Stimulated activated CD4-positive, alpha-beta T cell treated with anti-CD3 and anti-CD28 coated beads, TNF-alpha, amount 100 ng/mL, for 24 hours (primary cell): Measurements from ENCODE around the gene APPL2.

Experiments used
- DNase-seq, 3 experiments: peaks; one replicate each; pipeline ENCODE4 v3.0.0-alpha.2; 2020; ENCODE audit warnings: low read depth in 3 of 3

The APPL2 gene

GRCh38 chr12:105235732-105236476 lies at the start of gene APPL2:
TSS of gene APPL2 (minus strand) at chr12:105236174. CDS start at chr12:105236012, 162 bp downstream.
- DNase-seq = peak; percentile 65 to 80 (median 69)

DNA sequence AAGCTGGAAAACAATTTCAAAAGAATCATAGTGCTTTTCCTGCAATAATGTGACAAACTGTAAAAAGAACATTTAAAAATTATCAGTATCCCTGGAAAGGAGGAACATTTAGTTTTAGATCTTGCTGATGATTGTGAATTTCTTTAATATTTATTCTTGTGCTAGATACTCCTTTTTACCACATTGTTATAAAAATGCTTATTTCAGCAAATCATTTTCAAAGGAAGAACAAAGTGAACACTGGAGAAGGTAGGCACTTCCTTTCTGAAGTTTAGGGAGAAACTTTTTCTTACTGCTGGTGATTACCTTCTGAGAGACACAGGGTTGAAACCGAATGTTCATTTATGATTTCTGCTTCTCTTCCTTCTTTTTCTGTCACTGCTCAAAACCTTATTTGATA lies 49.4 kb upstream of the APPL2 start:
- DNase-seq = no peak

DNA sequence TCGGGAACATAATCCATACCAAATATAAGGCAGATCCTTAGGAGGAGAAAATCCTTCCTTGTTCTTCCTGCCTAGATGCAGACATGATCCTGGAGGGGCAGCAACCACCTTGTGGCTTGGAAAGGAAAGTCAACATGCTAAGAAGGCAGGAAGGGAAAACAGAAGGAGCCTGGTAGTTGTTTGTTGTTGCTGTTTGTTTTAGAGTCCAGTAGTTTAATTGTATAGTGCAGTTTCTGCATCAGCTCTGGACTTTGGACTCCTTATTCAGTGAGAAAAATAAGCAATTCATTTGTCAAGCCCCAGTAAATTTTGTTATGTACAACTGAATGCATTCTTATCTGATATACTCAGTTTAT lies 45.7 kb upstream of the APPL2 start:
- no peak for DNase-seq

DNA sequence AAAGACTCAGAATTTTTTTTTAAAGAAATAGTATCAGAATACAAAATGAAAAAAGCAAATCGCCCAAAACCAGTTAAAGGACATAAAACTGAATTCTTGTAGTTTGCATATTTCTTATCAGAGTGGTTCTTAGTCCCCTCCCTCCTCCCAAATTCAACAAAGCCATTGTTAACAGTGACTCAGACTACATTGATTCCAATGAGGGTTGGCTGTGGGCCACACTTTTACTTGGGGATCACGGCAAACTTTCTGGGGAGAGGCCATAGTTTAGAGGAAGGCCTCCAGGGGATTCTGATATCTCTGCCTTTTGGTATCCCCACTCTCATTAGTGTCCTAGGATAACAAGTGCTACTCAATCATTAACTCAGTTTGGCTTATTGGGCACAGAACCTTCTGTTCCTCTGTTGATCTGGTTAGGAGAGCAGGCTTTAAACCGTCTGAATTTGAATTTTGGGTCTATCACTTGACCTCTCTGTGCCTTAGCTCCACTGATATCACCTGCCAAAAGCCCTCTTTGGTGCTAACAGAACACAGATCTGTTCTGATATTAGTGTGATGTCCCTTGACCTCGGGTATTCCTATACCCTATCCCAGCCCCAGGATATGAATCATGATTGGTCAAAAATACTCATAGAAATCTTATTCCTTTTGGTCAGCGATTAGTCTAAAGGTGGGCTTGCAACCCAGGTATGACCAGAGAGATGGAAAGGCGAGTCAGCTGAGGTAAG lies 45.2 kb upstream of the APPL2 start:
- no peak for DNase-seq

- DNase-seq = peak in 1 of 3 experiments; percentile 22
These were observed 43.6 kb upstream of the APPL2 start for GRCh38 chr12:105279460-105280056.

DNA sequence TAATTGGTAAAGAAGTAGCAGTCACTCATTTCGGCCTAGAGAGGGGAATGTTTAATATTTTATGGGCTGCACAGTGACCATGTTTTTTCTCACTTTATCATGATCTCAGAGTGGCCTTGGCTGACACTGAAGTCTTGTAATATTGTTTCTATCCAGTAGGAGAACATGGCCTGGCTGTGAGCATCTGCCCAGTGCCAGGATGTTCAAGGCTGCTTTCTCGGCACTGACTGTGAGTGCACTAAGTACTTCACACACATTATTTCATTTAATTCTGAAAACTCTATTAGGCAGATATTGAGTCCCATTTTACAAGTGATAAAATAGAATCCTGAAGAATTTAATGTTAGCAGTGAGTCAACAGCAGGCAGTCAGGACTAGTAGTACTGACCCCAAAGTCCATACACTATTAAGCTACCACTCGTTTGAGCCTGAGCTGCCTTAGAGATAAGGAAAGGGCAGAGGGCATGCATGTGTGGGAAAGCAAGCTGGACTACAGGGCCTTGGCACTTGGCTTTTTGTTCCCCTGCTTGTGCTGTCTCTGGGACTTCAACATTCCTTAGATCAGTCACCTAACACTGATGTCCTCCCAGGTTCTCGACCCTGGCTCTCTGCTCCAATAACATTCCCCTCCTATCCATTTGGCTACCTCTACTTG lies 42.2 kb upstream of the APPL2 start:
- no peak for DNase-seq

DNA sequence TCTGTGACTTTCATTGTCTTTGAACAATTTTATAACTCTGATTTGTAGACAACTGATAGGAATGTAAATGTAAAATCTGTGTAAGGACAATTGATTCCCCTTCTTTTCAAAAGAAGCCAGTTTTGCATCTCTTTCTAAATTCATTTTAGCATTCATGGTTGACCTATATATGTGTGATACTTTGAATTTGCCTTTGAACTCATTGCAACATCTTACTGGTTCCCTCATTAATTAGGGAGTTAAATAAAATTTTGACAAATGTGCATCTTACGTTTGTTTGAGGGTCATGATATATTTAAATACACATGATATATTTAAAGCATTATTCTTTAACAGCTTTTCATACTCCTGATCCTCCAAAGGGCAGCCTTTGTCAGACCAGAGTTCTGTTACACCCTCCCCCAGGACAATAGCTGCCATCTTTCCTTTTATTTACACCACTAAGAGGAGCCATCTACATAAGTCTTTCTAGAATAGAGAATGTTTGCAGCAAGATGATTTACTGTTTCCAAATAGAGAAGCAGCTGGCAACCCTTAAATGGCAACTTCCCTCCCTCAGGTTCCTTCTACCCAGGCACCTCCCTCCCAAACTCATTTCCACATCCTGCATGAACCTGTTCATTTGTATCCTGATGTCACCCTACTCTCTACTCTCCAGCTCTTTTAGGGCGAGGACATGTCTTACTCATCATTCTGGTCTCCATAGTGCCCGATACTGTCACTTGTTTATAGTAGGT lies 40.2 kb upstream of the APPL2 start:
- DNase-seq = no peak

GRCh38 chr12:105274571-105274970 lies 38.6 kb upstream of the APPL2 start:
- no peak for DNase-seq

- no peak for DNase-seq
These were observed 37.6 kb upstream of the APPL2 start for GRCh38 chr12:105273601-105274000.

- no peak for DNase-seq
These were observed 36.9 kb upstream of the APPL2 start for GRCh38 chr12:105272814-105273416.

DNA sequence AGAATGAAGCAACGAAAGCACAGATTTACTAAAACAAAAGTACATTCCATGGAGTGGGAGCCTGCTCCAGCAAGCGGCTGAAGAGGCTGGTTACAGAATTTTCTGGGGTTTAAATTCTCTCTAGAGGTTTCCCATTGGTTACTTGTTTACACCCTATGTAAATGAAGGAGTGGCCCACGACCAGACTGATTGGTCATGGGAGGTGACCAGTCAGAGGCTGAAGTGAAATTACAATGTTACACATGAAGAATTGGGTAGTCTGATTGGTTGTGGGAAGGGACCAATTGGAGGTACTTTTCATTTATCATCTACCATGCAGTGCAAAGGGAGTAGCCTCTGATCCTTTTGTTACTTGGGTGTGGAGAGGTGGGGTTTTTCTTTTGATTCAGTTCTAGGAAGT lies 36.2 kb upstream of the APPL2 start:
- no peak for DNase-seq

DNA sequence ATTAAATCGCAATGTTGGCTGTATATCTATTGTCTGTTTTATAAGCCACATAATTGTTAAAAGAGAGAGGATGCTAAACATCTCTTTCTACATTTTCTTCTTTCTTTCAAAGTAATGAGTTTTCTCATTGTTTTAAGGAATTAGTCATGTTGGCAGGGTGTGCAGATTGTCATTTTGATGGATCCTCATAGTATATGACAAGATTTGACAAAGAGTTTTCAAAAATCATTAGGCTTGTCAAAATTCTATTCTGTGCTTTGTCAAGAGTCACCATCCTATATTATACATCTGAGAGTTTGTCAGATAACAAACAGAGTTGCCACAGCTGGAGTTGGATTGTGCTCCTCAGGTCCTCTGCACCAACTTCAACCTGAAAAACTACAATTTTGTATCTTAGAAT lies 35.4 kb upstream of the APPL2 start:
- DNase-seq = no peak

DNA sequence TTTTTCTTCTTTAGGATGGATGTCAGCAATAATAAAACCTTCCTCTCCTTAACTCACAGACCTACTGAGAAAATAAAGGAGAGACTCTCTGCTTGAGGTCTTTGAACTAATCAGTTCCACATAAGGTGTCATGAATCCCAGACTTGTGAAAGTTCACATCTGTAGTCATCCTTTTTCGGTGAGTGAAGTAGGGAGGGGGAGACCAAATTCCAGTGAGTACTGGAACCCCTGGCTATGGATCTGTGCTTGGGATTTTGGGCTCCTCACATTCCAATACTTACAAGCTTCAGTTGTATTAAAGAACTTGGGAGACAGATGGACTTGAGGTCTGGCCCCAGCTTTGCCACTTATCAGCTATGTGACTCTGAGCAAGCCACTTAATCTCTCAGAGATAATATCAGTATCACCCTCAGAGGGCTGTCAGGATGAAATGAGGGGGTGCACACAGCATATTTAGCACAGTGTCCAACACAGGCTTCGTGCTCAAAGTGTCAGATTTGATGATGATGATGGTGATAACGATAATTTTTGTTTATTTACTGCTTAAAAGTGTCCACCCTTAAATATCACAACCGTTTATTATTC lies 34.8 kb upstream of the APPL2 start:
- DNase-seq = no peak

- no peak for DNase-seq
These were observed 31.7 kb upstream of the APPL2 start for GRCh38 chr12:105267711-105268110.

- DNase-seq = no peak
These were observed 28.8 kb upstream of the APPL2 start for GRCh38 chr12:105264771-105265170.

GRCh38 chr12:105262461-105263184 lies 26.6 kb upstream of the APPL2 start:
- no peak for DNase-seq

GRCh38 chr12:105261010-105261409 lies 25.0 kb upstream of the APPL2 start:
- no peak for DNase-seq

DNA sequence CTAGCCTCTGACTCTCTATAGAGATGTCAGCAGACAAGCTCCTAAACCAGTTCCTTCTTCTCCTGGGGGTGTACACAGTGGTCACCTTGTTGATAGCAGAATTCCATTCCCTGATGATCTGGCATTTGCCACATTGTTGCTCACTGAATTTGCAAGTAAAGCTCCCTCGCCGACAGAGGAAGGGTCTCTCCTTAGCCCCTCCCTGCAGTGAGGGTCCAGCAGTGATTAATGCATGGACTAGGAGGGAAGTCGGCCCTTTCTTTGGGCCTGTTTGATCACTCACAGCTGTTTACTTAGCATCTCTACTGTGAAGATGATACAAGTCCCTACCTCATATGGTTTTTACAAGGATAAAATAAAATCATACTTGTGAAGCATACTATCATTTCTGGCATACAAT lies 23.3 kb upstream of the APPL2 start:
- DNase-seq = no peak

GRCh38 chr12:105257321-105257728 lies 21.4 kb upstream of the APPL2 start:
- DNase-seq = no peak

GRCh38 chr12:105256921-105257320 lies 20.9 kb upstream of the APPL2 start:
- no peak for DNase-seq
